Neural progenitor cell (in vitro differentiated cells): Measurements from ENCODE around the gene THAP4.

ENCODE experiments used
- EZH2phosphoT487 ChIP-seq: fragments of 200-600 bp; sonication (generic); IDR thresholded peaks from 2 replicates; pipeline ENCODE4 v1.6.1; 2017; ENCODE audit warnings: antibody characterized with exemption
- TF ChIP-seq, protein P1 (sequence below): fragments of 200-600 bp; sonication (generic); IDR thresholded peaks from 2 replicates; pipeline ENCODE4 v1.5.1; 2017; ENCODE audit warnings: antibody characterized with exemption, mild to moderate bottlenecking

DNA sequence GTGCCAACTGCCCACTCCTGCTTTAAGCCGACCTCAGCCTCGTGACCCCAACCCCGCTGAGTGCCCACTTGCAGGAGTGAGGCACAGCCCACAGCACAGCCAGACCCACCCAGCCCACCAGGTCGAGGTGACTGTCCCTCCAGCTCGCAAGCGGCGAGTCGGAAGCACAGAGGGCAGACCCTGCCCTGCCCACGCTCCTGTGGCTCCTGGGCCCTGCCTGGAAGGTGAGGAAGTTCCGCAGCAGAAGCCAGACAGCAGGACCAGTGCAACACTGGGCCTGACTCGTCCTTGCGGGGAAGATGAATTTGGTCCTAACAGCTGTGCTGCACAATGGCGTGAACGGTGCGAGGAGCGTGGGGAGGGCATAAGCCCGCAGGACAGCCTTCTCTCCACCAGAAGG is 39.7 kb upstream of the THAP4 start:
- no peak for TF ChIP-seq EZH2phosphoT487
- TF ChIP-seq, protein P1, sequence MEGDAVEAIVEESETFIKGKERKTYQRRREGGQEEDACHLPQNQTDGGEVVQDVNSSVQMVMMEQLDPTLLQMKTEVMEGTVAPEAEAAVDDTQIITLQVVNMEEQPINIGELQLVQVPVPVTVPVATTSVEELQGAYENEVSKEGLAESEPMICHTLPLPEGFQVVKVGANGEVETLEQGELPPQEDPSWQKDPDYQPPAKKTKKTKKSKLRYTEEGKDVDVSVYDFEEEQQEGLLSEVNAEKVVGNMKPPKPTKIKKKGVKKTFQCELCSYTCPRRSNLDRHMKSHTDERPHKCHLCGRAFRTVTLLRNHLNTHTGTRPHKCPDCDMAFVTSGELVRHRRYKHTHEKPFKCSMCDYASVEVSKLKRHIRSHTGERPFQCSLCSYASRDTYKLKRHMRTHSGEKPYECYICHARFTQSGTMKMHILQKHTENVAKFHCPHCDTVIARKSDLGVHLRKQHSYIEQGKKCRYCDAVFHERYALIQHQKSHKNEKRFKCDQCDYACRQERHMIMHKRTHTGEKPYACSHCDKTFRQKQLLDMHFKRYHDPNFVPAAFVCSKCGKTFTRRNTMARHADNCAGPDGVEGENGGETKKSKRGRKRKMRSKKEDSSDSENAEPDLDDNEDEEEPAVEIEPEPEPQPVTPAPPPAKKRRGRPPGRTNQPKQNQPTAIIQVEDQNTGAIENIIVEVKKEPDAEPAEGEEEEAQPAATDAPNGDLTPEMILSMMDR: no peak
